ENCODE data around the gene KANSL1. TPM values are rescaled to one million over a fixed set of nuclear protein-coding genes. Genes with fewer than 3 reads are reported as not detected.

Gene KANSL1
- total RNA-seq, 4 donors from 2014 or later: 53.8 to 107 (median 60.6) TPM

DNA sequence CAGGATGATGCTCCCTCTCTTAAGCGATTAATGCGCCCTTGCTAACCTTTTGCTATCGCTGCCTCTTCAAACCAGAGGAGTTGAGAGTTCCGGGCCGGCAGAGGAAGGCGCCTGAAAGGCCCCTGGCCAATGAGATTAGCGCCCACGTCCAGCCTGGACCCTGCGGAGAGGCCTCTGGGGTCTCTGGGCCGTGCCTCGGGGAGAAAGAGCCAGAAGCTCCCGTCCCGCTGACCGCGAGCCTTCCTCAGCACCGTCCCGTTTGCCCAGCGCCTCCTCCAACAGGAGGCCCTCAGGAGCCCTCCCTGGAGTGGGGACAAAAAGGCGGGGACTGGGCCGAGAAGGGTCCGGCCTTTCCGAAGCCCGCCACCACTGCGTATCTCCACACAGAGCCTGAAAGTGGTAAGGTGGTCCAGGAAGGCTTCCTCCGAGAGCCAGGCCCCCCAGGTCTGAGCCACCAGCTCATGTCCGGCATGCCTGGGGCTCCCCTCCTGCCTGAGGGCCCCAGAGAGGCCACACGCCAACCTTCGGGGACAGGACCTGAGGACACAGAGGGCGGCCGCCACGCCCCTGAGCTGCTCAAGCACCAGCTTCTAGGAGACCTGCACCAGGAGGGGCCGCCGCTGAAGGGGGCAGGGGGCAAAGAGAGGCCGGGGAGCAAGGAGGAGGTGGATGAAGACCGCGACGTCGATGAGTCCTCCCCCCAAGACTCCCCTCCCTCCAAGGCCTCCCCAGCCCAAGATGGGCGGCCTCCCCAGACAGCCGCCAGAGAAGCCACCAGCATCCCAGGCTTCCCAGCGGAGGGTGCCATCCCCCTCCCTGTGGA is 210.2 kb downstream of the KANSL1 start:
- TF ChIP-seq, protein P1, sequence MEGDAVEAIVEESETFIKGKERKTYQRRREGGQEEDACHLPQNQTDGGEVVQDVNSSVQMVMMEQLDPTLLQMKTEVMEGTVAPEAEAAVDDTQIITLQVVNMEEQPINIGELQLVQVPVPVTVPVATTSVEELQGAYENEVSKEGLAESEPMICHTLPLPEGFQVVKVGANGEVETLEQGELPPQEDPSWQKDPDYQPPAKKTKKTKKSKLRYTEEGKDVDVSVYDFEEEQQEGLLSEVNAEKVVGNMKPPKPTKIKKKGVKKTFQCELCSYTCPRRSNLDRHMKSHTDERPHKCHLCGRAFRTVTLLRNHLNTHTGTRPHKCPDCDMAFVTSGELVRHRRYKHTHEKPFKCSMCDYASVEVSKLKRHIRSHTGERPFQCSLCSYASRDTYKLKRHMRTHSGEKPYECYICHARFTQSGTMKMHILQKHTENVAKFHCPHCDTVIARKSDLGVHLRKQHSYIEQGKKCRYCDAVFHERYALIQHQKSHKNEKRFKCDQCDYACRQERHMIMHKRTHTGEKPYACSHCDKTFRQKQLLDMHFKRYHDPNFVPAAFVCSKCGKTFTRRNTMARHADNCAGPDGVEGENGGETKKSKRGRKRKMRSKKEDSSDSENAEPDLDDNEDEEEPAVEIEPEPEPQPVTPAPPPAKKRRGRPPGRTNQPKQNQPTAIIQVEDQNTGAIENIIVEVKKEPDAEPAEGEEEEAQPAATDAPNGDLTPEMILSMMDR (IDR thresholded peaks at IDR 0.05): no peak
- TF ChIP-seq POLR2A (IDR thresholded peaks at IDR 0.05): no peak
- no peak overlapping the region for H3K4me3 ChIP-seq (ENCODE audit: low read depth, poor library complexity, severe bottlenecking)
- WGBS, 2 donors: 92 to 93% methylated on average over 40 to 41 of the region's 41 CpGs
- no peak for DNase-seq (ENCODE audit: low spot score in 2 of 2)
- intact Hi-C loops (cut with DNase I; ENCODE audit: low total_unique reads): no loop called here

GRCh38 chr17:45981306-45981705 is 211.9 kb downstream of the KANSL1 start:
- 89 to 93% methylated on average over 7 of the region's 7 CpGs for WGBS, 2 donors
- no peak for DNase-seq (ENCODE audit: low spot score in 2 of 2)
- TF ChIP-seq, protein P1 (IDR thresholded peaks at IDR 0.05): no peak
- no peak for TF ChIP-seq POLR2A (IDR thresholded peaks at IDR 0.05)
- intact Hi-C loops (cut with DNase I; ENCODE audit: low total_unique reads): no loop called here
- no peak overlapping the region for H3K4me3 ChIP-seq (ENCODE audit: low read depth, poor library complexity, severe bottlenecking)

- intact Hi-C loops (cut with DNase I; ENCODE audit: low total_unique reads): no loop called here
- TF ChIP-seq, protein P1 (IDR thresholded peaks at IDR 0.05): no peak
- no peak for TF ChIP-seq POLR2A (IDR thresholded peaks at IDR 0.05)
- WGBS, 2 donors: 85 to 92% methylated on average over 6 of the region's 6 CpGs
- DNase-seq (ENCODE audit: low spot score in 2 of 2): no peak
- no peak overlapping the region for H3K4me3 ChIP-seq (ENCODE audit: low read depth, poor library complexity, severe bottlenecking)
These were observed 212.4 kb downstream of the KANSL1 start for GRCh38 chr17:45980855-45981254.

Other genes starting within 250 kb of the KANSL1 start
- gene STH, start 194.2 kb downstream of the KANSL1 start, total RNA-seq: not detected
- 10 to 100 TPM in 1 of 4 donors, 1 to 10 TPM in 3; 1.1 to 11.0 (median 2.2) TPM for gene LRRC37A, start 101.7 kb upstream of the KANSL1 start, total RNA-seq
- gene ARL17B, start 168.3 kb upstream of the KANSL1 start, total RNA-seq: 10 to 100 TPM in 3 of 4 donors, 1 to 10 TPM in 1; 8.5 to 18.6 (median 12.1) TPM